GM21528 (cell line): Measurements from ENCODE around the gene PRKAA2.
"Not testable (repeated sequence)": the region's sequence is repeated elsewhere in the genome, so short reads cannot be mapped to it uniquely, and the experiment has no call there.

Experiments used
- ATAC-seq: cut with Tn5 transposase; IDR thresholded peaks from one replicate; pipeline ENCODE4 v1.9.1; 2021; ENCODE audit warnings: mild to moderate bottlenecking, moderate library complexity; ENCODE audit not compliant: unreplicated experiment, low FRiP score

The PRKAA2 gene

DNA sequence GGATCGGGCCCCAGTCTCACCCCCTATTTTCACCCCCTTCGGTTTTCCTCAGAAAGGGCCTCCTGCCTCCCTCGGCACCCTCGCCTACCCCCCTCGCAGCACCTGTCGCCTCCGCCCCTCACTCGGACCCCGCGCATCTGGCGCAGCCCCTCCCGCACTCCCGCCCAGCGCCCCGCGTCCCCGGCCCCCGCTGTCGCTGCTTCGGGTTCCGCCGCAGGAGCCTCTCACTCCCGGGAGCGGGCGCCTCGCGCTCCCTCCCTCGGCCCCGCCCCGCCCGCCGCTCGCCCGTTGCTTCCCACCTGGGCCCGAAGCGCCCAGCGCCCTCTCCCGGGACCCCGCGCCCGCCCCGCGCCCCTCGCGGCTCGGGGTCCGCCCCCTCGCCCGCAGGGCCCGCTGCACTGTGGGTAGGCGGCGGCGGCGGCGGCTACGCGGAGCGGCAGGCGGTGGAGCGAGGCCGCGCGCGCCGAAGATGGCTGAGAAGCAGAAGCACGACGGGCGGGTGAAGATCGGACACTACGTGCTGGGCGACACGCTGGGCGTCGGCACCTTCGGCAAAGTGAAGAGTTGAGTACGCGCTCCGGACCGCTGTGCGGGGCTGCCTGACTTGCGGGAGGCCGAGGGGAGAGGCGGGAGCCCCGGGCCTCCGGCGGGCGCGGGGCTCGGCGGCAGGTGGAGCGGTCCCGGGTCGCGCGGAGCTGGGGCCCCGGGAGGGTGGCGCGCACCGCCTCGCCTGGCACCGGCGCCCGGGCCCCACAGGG, at the start of gene PRKAA2:
Gene PRKAA2, plus strand, starts transcription at position 396 of the 758 bp plus-strand sequence. Its CDS starts 74 bp downstream, at position 470.
- ATAC-seq = no peak

DNA sequence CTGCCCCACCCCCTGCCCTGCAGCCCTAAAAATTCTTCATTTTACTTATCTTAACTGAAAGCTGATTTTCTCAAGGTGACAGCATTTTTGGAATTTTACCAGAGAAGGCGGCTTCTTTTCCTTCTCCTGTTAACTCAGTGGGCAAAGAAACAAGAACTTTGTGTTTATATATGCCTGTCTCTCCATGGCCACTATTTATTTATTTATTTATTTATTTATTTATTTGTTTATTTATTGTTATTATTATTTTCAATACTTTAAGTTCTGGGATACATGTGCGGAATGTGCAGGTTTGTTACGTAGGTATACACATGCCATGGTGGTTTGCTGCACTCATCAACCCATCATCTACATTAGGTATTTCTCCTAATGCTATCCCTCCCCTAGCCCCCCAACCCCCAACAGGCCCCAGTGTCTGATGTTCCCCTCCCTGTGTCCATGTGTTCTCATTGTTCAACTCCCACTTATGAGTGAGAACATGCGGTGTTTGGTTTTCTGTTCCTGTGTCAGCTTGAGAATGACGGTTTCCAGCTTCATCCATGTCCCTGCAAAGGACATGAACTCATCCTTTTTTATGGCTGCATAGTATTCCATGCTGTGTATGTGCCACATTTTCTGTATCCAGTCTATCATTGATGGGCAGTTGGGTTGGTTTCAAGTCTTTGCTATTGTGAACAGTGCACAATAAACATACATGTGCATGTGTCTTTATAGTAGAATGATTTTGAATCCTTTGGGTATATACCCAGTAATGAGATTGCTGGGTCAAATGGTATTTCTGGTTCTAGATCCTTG, 49.5 kb upstream of the PRKAA2 start:
- ATAC-seq = not testable (repeated sequence)

DNA sequence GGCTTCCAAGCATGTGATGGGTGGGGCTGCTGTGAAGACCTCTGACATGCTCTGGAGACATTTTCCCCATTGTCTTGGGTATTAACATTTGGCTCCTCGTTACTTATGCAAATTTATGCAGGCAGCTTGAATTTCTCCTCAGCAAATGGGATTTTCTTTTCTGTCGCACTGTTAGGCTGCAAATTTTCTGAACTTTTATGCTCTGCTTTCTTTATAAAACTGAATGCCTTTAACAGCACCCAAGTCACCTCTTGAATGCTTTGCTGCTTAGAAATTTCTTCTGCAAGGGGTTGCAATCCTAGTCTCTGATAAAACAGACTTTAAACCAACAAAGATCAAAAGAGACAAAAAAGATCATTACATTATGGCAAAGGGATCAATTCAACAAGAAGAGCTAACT, 35.0 kb upstream of the PRKAA2 start:
- ATAC-seq = not testable (repeated sequence)

DNA sequence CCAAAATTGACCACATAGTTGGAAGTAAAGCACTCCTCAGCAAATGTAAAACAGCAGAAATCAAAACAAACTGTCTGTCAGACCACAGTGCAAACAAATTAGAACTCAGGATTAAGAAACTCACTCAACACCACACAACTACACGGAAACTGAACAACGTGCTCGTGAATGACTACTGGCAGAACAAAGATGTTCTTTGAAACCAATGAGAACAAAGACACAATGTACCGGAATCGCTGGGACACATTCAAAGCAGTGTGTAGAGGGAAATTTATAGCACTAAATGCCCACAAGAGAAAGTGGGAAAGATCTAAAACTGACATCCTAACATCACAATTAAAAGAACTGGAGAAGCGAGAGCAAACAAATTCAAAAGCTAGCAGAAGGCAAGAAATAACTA, 34.3 kb upstream of the PRKAA2 start:
- not testable (repeated sequence) for ATAC-seq

DNA sequence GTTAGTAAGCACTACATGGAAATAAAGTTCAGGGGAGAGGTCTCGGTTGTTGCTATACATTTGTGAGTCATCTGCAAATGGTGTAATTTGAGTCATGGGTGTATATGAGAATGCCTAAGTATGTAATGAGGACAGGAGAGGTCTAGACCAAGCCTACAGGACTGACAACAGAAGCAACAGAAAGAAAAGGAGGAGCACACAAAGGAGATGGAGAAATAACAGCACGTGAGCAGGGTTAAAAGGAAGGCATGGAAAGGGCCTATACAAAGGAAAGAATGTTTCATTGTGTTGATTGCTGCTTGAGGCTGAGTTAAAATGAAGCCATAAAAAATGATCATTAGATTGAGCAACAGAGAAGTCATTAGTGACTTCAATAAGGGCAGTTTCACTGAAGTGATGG, 28.0 kb upstream of the PRKAA2 start:
- ATAC-seq = no peak

DNA sequence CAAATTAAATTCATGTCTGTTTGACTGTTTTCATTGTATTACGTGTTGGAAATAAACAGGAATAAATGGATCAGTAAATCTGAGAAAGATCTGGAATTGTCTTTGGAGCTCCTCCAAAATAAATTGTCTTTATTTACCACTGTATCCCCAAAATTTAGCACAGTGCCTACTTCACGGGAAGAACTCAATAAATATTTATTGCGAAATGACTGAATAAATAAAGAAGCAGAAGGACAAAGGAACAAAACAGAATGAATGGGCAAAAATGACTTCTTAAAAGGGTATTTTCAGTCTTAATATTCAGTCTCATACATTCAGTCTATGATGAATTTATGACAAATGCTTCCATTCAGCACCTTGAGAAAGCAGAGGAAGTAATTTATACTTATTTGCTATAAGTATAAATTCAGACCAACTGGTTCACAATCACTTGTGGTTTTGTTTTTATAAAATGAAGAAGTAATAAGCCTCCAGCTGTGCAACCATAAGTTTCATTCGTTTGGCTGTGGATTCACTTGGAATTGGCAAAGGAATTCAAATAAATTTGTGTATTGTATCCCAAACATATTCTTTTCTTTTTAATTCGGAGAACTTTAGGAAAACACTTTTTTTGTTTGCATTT, 19.2 kb upstream of the PRKAA2 start:
- ATAC-seq = no peak

DNA sequence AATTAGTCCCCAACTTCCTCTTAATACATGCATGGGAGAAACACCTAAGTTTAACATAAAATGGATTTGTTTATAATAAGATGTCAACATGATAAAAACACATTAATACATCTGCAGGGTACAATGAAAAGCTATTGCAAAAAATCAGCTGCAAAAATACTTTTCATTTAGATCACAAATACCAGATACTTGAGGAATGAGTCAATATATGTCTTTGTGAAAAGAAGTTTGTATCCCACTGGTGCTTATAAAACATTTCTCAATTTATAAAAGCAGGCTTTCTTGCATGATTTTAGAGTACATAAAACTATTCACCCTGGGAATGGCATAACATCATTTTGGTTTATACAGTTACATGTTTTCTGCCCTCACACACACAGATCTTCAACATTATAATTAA, 18.6 kb upstream of the PRKAA2 start:
- no peak for ATAC-seq

DNA sequence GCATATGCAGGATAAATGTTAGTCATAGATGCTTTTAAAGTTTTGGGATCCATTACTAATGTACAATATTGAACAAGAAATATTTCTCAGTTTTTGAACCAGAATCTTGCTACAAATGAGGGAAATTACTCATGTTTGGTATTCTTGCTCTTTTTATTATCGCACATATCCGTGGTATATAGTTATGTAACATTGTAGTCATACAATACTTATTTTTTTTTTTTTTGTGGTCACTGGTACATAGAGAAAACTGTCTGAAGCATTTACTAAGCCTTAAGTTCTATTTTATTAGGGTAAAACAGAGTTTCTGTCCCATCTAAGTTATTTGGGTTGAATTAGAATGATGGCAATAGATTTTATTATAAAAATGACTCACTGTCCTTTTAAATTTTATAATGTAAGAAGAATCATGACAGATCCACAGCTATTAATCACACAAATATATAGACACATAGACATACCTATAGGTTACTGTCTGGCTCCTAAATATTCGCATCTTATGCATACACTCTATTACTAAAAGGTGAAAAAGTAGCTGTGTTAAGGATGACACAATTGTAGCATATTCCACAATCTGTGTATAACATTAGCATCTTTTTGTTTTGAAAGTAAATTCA, 18.0 kb upstream of the PRKAA2 start:
- no peak for ATAC-seq

DNA sequence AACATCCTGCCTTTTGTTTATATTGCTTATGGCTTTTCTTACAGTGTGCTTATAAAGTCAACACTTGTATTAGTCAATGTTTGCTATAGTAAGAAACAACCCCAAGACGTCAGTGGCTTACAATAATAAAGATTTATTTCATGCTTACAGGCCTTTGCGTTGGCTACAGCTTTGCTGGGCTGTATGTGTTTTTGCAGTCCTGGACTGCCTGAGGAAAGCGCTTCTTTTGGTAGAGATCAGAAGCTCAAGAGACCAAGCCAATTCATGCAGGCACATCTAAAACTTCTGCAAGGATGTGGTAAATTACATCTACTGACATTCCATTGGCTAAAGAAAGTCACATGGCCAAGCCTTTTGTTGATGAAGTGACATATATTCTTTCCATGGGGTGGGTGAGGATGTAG, 17.5 kb upstream of the PRKAA2 start:
- no peak for ATAC-seq

DNA sequence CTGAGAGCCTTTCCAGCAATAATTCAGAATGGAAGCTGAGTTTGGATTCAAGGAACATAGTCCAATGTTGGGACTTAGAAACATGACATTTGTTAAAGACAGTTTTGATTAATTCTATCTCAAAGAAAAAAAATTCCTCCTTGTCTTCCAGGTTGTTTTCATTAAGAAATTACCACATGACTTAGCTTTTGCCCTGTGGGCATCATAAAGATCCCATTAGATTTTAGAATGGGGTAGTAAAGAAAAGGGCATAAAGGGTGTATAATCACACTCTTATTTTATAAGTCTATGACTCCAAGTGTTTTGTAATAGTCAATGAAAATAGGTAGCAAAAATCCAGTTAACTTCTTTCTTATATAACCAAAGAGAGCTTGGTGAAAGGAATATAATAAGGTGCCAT, 14.3 kb upstream of the PRKAA2 start:
- no peak for ATAC-seq

DNA sequence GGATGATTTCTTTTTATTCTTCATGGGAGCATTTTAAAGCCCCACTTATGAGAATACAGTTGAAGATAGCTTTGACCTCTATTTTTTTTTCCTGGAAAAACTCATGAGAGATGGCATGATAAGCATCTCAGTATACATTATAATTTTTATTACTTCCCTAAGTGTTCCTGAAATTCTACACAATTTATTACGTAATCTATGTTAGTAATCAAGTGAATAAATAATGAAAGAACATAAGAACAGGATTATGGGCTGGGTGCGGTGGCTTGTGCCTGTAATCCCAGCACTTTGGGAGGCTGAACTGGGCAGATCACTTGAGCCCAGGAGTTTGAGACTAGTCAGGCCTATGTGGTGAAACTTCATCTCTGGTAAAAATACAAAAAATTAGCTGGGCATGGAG, 13.2 kb upstream of the PRKAA2 start:
- no peak for ATAC-seq

DNA sequence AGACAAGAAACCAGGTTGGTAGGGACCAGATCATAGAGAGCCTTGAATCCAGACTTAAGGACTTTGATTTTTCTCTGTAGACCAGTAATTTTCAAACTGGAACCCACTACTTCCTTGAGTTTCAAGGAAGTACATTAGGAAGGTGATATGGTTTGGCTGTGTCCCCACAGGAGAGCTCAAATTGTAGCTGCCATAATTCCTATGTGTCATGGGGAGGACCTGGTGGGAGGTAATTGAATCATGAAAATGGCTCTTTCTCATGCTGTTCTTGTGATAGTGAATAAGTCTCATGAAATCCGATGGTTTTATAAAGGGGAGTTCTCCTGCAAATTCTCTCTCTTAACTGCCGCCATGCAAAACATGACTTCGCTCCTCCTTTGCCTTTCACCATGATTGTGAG, 10.1 kb upstream of the PRKAA2 start:
- ATAC-seq = no peak

DNA sequence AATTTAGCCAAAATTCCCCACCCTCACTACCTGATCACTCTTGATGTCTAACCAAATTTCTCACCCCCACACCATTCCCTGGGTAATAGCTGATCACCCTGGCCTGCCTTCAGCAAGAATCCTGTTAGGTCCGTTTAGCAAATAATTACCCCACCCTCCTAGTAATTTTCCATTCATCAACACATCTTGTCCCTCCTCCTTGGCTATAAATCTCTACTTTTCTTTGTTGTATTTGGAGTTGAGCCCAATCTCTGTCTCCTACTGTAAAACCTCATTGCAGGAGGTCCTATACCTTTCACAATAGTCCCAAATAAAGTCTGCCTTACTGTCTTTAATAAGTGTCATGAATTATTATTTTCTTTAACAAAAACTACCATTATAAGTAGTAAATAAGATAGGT, 6.9 kb upstream of the PRKAA2 start:
- no peak for ATAC-seq

DNA sequence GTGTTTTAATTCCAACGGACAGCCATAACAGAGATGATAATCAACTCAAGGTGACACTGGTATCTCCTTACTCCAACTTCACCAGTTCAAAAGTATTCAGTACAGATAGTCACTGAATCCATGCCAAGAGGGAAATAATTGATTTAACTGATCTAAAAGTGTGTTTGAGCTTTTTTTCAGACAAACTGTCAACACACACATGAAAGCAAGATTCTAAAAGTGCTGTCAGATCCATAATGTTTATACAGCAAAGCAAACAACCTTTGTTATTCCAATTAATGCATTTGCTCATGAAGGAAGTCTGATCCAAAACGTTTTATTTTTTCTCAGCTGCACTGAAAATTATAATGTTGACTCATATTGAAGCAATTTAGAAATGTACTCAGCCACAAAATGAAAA, 5.9 kb upstream of the PRKAA2 start:
- no peak for ATAC-seq

DNA sequence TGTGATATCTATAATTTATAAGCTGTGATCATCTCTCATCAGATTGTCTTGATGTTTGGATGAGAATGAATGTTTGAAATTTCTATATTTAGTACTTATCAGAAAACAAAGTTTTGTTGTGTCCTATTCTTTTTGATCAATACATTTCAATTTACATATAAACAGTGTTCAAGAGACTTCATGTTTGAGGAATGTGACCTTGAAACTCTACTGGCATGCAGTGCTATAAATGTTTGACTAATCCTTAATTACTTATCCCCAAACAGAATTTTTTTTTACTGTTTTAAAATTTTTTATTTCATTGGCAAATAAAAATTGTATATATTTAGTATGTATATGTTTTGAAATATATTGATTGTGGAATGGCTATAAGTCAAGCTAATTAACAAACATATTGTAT, 1.5 kb upstream of the PRKAA2 start:
- ATAC-seq = no peak

DNA sequence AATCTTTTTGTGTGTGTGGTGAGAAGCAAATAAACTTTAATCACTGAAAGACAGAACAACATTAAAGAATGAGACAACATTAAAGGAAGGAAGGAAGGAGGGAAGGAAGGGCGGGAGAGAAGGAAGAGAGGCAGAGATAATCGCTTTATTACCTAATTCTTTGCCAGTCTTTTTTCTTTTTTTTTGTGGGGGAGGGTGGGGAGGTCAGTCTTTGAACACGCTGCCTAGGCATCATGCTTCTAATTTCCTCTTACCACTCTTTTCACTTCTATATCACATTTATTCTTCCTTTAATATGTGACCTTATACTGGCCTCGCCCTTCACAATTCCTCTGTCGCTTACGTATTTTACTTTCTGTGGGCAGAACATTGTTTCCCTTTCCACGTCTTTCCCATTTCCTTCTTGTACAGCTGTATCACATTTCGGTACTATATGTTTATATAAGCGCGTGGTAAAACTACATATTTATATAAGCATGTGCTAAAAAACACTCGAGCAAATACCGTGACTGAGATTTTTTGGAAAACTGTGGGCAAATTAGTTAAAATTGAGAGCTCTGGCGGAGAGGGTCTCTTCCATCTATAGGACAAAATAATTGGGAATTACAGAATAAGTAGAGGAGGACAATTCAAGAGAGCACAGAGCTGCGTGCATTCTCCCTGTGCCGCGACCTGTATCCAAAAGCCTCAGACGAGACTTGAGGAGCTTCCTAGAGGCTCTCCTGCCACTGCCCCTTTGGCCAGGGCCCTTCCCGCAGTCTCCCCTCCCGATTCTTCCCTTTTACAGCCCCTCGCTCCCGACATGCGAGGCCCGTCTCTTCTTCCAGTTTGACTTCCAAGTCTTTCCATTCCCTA, 823 bp upstream of the PRKAA2 start:
- no peak for ATAC-seq

DNA sequence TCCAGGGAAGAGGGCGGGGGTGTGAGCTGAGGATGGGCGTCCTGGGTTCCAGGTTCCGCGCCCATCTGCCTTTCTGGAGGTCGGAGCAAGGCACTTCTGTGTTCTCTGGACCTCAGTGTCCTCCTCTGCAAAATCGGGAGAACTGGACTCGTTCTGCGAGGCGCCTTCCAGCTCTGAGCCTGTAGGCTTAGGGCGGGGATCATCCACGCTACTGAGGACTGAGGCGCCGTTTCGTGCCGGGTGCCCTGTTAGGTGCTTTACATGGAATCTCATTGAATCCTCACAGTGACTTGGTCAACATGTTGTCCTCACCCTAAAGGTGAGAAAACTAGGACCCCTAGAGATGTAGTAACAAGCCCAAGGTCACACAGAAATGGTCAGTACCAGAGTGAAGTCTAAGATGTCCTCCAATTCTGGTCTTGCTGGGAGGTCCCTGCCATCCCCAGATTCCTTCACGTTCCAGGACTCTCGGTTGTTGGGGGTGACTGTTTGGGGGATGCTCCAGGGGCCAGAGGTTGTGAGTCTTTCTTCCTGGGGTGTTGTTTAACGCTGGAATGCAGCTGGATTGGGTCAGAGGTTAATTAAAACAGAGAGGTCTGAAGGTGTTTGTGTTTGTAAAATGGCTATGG, 677 bp downstream of the PRKAA2 start:
- no peak for ATAC-seq

DNA sequence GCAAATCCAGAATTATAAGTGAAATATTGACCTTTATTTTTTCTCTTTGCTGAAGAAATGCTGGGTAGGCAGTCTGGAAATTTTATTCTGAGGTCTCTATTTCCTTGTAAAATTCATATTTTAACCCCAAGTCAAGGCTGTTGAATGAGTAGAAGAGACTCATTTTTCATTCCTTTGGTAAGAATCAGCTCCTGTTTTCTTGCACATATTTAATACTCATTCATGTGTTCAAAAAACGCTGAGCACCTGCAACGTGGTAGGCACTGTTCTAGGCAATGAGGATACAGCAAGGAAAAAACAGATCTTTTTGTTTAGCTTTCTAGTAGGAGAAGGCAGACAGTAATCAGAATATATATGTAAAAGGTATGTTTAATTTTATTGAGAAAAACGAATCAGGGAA, 1.5 kb downstream of the PRKAA2 start:
- no peak for ATAC-seq

DNA sequence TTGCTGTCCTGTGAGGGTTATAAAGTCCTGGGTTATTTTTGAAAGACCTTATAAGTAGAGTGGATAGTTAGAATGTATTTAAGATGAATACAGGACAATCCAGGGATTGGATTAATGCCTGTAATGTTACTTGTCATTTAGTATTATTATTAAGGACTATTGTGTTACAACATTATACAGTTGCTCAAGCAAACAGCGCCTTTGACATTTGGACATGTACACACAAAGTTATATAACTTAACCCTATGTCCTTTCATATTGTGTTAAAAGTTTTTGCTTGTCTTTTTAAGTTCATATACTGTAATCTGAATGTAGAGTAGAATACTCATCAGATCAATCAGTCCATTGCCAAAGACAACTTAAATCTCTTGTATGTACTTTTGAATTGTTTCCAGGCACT, 2.0 kb downstream of the PRKAA2 start:
- no peak for ATAC-seq

DNA sequence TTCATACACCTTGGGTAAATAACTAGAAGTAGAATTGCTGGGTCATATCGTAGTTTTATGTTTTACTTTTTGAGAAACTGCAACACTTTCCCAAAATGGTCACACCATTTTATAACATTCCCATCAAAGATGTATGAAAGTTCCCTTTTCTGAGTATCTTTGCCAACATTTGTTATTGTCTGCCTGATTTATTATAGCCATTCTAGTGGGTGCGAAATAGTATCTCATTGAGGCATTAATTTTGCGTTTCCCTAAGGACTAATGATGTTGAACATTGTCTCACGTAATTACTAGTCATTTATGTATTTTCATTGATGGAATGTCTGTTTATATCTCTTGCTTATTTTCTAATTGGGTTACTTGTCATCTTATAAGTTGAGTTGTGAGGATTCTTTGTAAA, 3.4 kb downstream of the PRKAA2 start:
- no peak for ATAC-seq
